Lung (tissue), 16 donors: ENCODE measurements around the gene MEGF9. TPM values are rescaled to one million over a fixed set of nuclear protein-coding genes. Genes with fewer than 3 reads are reported as not detected.

Experiments
- ATAC-seq: fragments of 200-7000 bp; cut with Tn5 transposase; one replicate; pipeline ENCODE4 v1.9.1; 2020; ENCODE audit warnings: moderate number of reproducible peaks; ENCODE audit not compliant: insufficient read depth, low FRiP score
- DNase-seq, 3 donors: peaks; one replicate each; pipeline ENCODE4 v3.0.0-alpha.2; 2013 to 2017
- H3K27ac ChIP-seq, 2 donors: one replicate each; pipeline ENCODE4 v1.5.1; 2013; ENCODE audit warnings: mild to moderate bottlenecking in 2 of 2, moderate library complexity in 2 of 2, control low read depth in 1 of 2, inconsistent platforms in 1 of 2, low read depth in 1 of 2, low read length in 1 of 2
- H3K27me3 ChIP-seq, 3 donors: one replicate each; pipeline ENCODE4 v1.5.1; 2013; ENCODE audit warnings: low read length in 2 of 3; ENCODE audit not compliant: control insufficient read depth in 3 of 3, insufficient read depth in 3 of 3
- H3K36me3 ChIP-seq, 4 donors: one replicate each; pipeline ENCODE4 v1.5.1; 2013; ENCODE audit warnings: low read length in 4 of 4, mild to moderate bottlenecking in 1 of 4, moderate library complexity in 1 of 4; ENCODE audit not compliant: control insufficient read depth in 4 of 4, insufficient read depth in 4 of 4
- H3K4me1 ChIP-seq, 5 donors: one replicate each; pipeline ENCODE4 v1.5.1; 2013; ENCODE audit warnings: low read length in 5 of 5, mild to moderate bottlenecking in 2 of 5, moderate library complexity in 1 of 5; ENCODE audit not compliant: control insufficient read depth in 5 of 5, insufficient read depth in 5 of 5
- H3K4me3 ChIP-seq: one replicate; pipeline ENCODE4 v1.5.1; 2013; ENCODE audit warnings: mild to moderate bottlenecking, control low read depth, moderate library complexity
- H3K9ac ChIP-seq, 2 donors: one replicate each; pipeline ENCODE4 v1.5.1; 2013; ENCODE audit warnings: low read length in 2 of 2, control low read depth in 1 of 2; ENCODE audit not compliant: insufficient read depth in 1 of 2
- H3K9me3 ChIP-seq, 4 donors: one replicate each; pipeline ENCODE4 v1.5.1; 2013; ENCODE audit warnings: low read length in 3 of 4, mild to moderate bottlenecking in 1 of 4, moderate library complexity in 1 of 4; ENCODE audit not compliant: control insufficient read depth in 4 of 4, insufficient read depth in 3 of 4
- CTCF ChIP-seq: IDR thresholded peaks from 2 replicates; pipeline ENCODE4 v1.5.1; 2012; ENCODE audit warnings: mild to moderate bottlenecking; ENCODE audit errors: control extremely low read depth, extremely low read depth
- WGBS, 2 donors: extraction: QIAGEN DNeasy Blood & Tissue Kit; methylation state at CpG; one replicate each; pipeline ENCODE4 v1.1.7; 2013; 5-methylcytosine and 5-hydroxymethylcytosine counted together
- long read RNA-seq, 5 donors: transcript quantifications; one replicate each; lab custom pipeline, GENCODE V29; 2026
- polyA plus RNA-seq, 2 donors: library from polyadenylated mRNA; stranded (reverse); fragments of 200-250 nt; gene quantifications; one replicate each; pipeline ENCODE4 v1.2.1, GENCODE V29; 2013
- total RNA-seq, 2 donors: library from RNA; depleted of rRNA in 1 of 2; stranded (reverse); fragments of >200 nt in 1 of 2; gene quantifications; one replicate each; pipeline ENCODE4 v1.2.1, GENCODE V29; 2014 to 2021
- donor health status: control.
- donor health status: control.
- donor health status: Bipolar disorder and iron deficiency.
- donor health status: healthy.
- donor health status: DM: yes; HTN: yes; CAD: no.

The MEGF9 gene
- 10 to 100 TPM; 22.0 to 48.3 TPM for total RNA-seq
- polyA plus RNA-seq, result 10 to 100 TPM; 19.2 to 39.2 TPM
- long read RNA-seq, donor 1, full-length matches to known transcripts, result 2 of 2 reads
- long read RNA-seq, donor 1, partial matches to known transcripts, result 0 of 2 reads
- long read RNA-seq, donor 1, other reads (novel, unspliced or antisense), result 0 of 2 reads
- long read RNA-seq, donor 2, full-length matches to known transcripts, result 1 of 6 reads
- long read RNA-seq, donor 2, partial matches to known transcripts, result 5 of 6 reads
- long read RNA-seq, donor 2, other reads (novel, unspliced or antisense), result 0 of 6 reads
- long read RNA-seq, donor 3, full-length matches to known transcripts, result 2 of 2 reads
- long read RNA-seq, donor 3, partial matches to known transcripts, result 0 of 2 reads
- long read RNA-seq, donor 3, other reads (novel, unspliced or antisense), result 0 of 2 reads
- long read RNA-seq, donor 4, full-length matches to known transcripts, result 1 of 1 reads
- long read RNA-seq, donor 4, partial matches to known transcripts, result 0 of 1 reads
- long read RNA-seq, donor 4, other reads (novel, unspliced or antisense), result 0 of 1 reads
- long read RNA-seq, donor 5, full-length matches to known transcripts, result 3 of 3 reads
- long read RNA-seq, donor 5, partial matches to known transcripts, result 0 of 3 reads
- long read RNA-seq, donor 5, other reads (novel, unspliced or antisense), result 0 of 3 reads

GRCh38 chr9:120714088-120714845 lies at the start of gene MEGF9:
TSS of gene MEGF9 (minus strand) at chr9:120714470. CDS start at chr9:120714358, 112 bp downstream.
- Histone ChIP-seq H3K4me3 (peak within 1 kb of the TSS; percentile 64), H3K9ac (peak within 1 kb of the TSS; percentile 86 to 87), H3K9me3 (no peaks in the 10 kb centered on the region), H3K4me1 (peaks cover 0 to 39% (median 7%) of the 10 kb centered on the region in 5 donors), H3K27ac (peak within 1 kb of the TSS; percentile 71 to 92), H3K27me3 (no peaks in the 10 kb centered on the region), H3K36me3 (no peaks in the 10 kb centered on the region)
- no peak for TF ChIP-seq CTCF
- ATAC-seq (peak; percentile 95), DNase-seq (peak; percentile 98 to 99 (median 99))
- 0% methylated on average over 82 to 102 of the region's 102 CpGs for WGBS, 2 donors

GRCh38 chr9:120761006-120761405 lies 46.7 kb upstream of the MEGF9 start:
- H3K4me1 ChIP-seq, result peaks cover 0 to 2% (median 0%) of the 10 kb centered on the region in 5 donors
- DNase-seq (no peak), ATAC-seq (no peak)
- no peaks in the 10 kb centered on the region for H3K27me3 ChIP-seq
- no peak overlapping the region for H3K27ac ChIP-seq
- no peak overlapping the region for H3K9ac ChIP-seq
- WGBS, 2 donors, result 81% methylated on average over 2 of the region's 2 CpGs
- H3K9me3 ChIP-seq, result no peaks in the 10 kb centered on the region
- no peak overlapping the region for H3K4me3 ChIP-seq
- TF ChIP-seq CTCF, result no peak
- peaks cover 6 to 33% (median 18%) of the 10 kb centered on the region in 4 donors for H3K36me3 ChIP-seq

GRCh38 chr9:120759755-120760400 lies 45.6 kb upstream of the MEGF9 start:
- no peak for ATAC-seq
- H3K9me3 ChIP-seq, result no peaks in the 10 kb centered on the region
- H3K36me3 ChIP-seq, result peaks cover 5 to 33% (median 18%) of the 10 kb centered on the region in 4 donors
- H3K9ac ChIP-seq, result no peak overlapping the region
- DNase-seq, result no peak
- H3K4me1 ChIP-seq, result peaks cover 0 to 3% (median 0%) of the 10 kb centered on the region in 5 donors
- no peak overlapping the region for H3K4me3 ChIP-seq
- no peak overlapping the region for H3K27ac ChIP-seq
- WGBS, 2 donors, result 96 to 98% methylated on average over 9 of the region's 9 CpGs
- H3K27me3 ChIP-seq, result no peaks in the 10 kb centered on the region
- TF ChIP-seq CTCF, result no peak
